ENCODE measurements around the gene GNAZ.

The GNAZ gene

GRCh38 chr22:23109079-23109347 is 38.7 kb downstream of the GNAZ start:
- no peak for FAIRE-seq

- no peak for FAIRE-seq
These were observed 39.2 kb downstream of the GNAZ start for GRCh38 chr22:23109441-23109978.

- no peak for FAIRE-seq
These were observed 40.0 kb downstream of the GNAZ start for GRCh38 chr22:23110190-23110921.

- no peak for FAIRE-seq
These were observed 40.7 kb downstream of the GNAZ start for GRCh38 chr22:23110922-23111527.

GRCh38 chr22:23112472-23113012 is 42.2 kb downstream of the GNAZ start:
- no peak for FAIRE-seq

- FAIRE-seq, result no peak
These were observed 42.9 kb downstream of the GNAZ start for GRCh38 chr22:23113067-23113846.

GRCh38 chr22:23113847-23114720 is 43.8 kb downstream of the GNAZ start:
- no peak for FAIRE-seq

GRCh38 chr22:23114721-23115020 is 44.4 kb downstream of the GNAZ start:
- no peak for FAIRE-seq

GRCh38 chr22:23115369-23115768 is 45.0 kb downstream of the GNAZ start:
- no peak for FAIRE-seq

GRCh38 chr22:23115825-23116494 is 45.6 kb downstream of the GNAZ start:
- no peak for FAIRE-seq

GRCh38 chr22:23116506-23117263 is 46.4 kb downstream of the GNAZ start:
- no peak for FAIRE-seq

GRCh38 chr22:23117275-23117674 is 47.0 kb downstream of the GNAZ start:
- FAIRE-seq, result no peak

- no peak for FAIRE-seq
These were observed 47.8 kb downstream of the GNAZ start for GRCh38 chr22:23117891-23118646.

- no peak for FAIRE-seq
These were observed 48.6 kb downstream of the GNAZ start for GRCh38 chr22:23118647-23119493.

GRCh38 chr22:23119494-23120414 is 49.4 kb downstream of the GNAZ start:
- no peak for FAIRE-seq

GRCh38 chr22:23120415-23120899 is 50.1 kb downstream of the GNAZ start:
- FAIRE-seq, result no peak

- FAIRE-seq, result no peak
These were observed 50.7 kb downstream of the GNAZ start for GRCh38 chr22:23121000-23121421.

- no peak for FAIRE-seq
These were observed 51.1 kb downstream of the GNAZ start for GRCh38 chr22:23121424-23121823.
